CD14-positive monocyte (primary cell): ENCODE results near the gene EEF1AKMT3. TPM values are rescaled to one million over a fixed set of nuclear protein-coding genes. Genes with fewer than 3 reads are reported as not detected.

Experiments used
- DNase-seq, 3 donors: peaks; one replicate each; pipeline ENCODE4 v3.0.0-alpha.2; 2011 to 2022
- H2AFZ ChIP-seq: 2 replicates; pipeline ENCODE4 v1.6.0; 2012; ENCODE audit warnings: mild to moderate bottlenecking, low read depth, low read length, inconsistent platforms; ENCODE audit not compliant: insufficient read depth, poor library complexity, severe bottlenecking
- H3K27ac ChIP-seq, 2 donors: 1 replicate in 1 of 2; 2 replicates in 1 of 2; pipeline ENCODE4 v1.5.1; 2012 to 2013; ENCODE audit warnings: low read length in 2 of 2, control low read depth in 1 of 2, inconsistent platforms in 1 of 2, low read depth in 1 of 2, mild to moderate bottlenecking in 1 of 2
- H3K27me3 ChIP-seq, 2 donors: one replicate each; pipeline versions ENCODE4 v1.6.0 to v1.6.1; 2011 to 2013; ENCODE audit warnings: low read length in 2 of 2; ENCODE audit not compliant: control insufficient read depth in 2 of 2, insufficient read depth in 2 of 2
- H3K36me3 ChIP-seq, 2 donors: replicated peaks in 1 of 2; 1 replicate in 1 of 2; 2 replicates in 1 of 2; pipeline versions ENCODE4 v1.5.1 to v1.6.1; 2012 to 2013; ENCODE audit warnings: low read length in 2 of 2, control low read depth in 1 of 2, inconsistent platforms in 1 of 2, mild to moderate bottlenecking in 1 of 2; ENCODE audit not compliant: insufficient read depth in 2 of 2, control insufficient read depth in 1 of 2
- H3K4me1 ChIP-seq, 2 donors: 1 replicate in 1 of 2; 2 replicates in 1 of 2; pipeline versions ENCODE4 v1.5.1 to v1.6.1; 2012 to 2013; ENCODE audit warnings: low read length in 2 of 2, control low read depth in 1 of 2, inconsistent platforms in 1 of 2, mild to moderate bottlenecking in 1 of 2, moderate library complexity in 1 of 2; ENCODE audit not compliant: insufficient read depth in 2 of 2, control insufficient read depth in 1 of 2
- H3K4me2 ChIP-seq: replicated peaks from 2 replicates; pipeline ENCODE3; 2012; ENCODE audit warnings: low read length, moderate library complexity, mild to moderate bottlenecking; ENCODE audit not compliant: poor library complexity, severe bottlenecking; ENCODE audit errors: extremely low read depth
- H3K4me3 ChIP-seq, 3 experiments: fragments of 200-600 bp in 1 of 3; sonication (generic) in 1 of 3; replicated peaks in 1 of 3; 1 replicate in 2 of 3; 2 replicates in 1 of 3; pipeline ENCODE4 v1.5.1; 2011 to 2013; ENCODE audit warnings: low read length in 3 of 3, mild to moderate bottlenecking in 3 of 3, control low read depth in 2 of 3, low read depth in 2 of 3, inconsistent platforms in 1 of 3, moderate library complexity in 1 of 3
- H3K79me2 ChIP-seq: 2 replicates; pipeline ENCODE4 v1.6.0; 2012; ENCODE audit warnings: mild to moderate bottlenecking, control low read depth, inconsistent platforms, low read length, moderate library complexity; ENCODE audit not compliant: insufficient read depth
- H3K9ac ChIP-seq: 2 replicates; pipeline ENCODE4 v1.6.0; 2017; ENCODE audit warnings: low read length, mild to moderate bottlenecking; ENCODE audit not compliant: insufficient read depth, poor library complexity, severe bottlenecking
- H3K9me3 ChIP-seq, 2 donors: replicated peaks in 1 of 2; 1 replicate in 1 of 2; 2 replicates in 1 of 2; pipeline versions ENCODE4 v1.5.1 to v1.6.1; 2012 to 2013; ENCODE audit warnings: low read length in 2 of 2, control low read depth in 1 of 2; ENCODE audit not compliant: control insufficient read depth in 1 of 2, insufficient read depth in 1 of 2
- H4K20me1 ChIP-seq: 2 replicates; pipeline ENCODE4 v1.6.0; 2012; ENCODE audit warnings: mild to moderate bottlenecking, low read length, control low read depth, moderate library complexity; ENCODE audit not compliant: insufficient read depth
- H3K27ac Mint-ChIP-seq, 7 donors: one replicate each; pipeline ENCODE4 v1.8.0; 2020; ENCODE audit warnings: mild to moderate bottlenecking in 7 of 7, mixed read lengths in 7 of 7, moderate library complexity in 6 of 7, inconsistent platforms in 2 of 7
- H3K27me3 Mint-ChIP-seq, 3 donors: one replicate each; pipeline ENCODE4 v1.8.0; 2021 to 2022; ENCODE audit warnings: low read depth in 3 of 3, mild to moderate bottlenecking in 3 of 3, mixed read lengths in 3 of 3, moderate library complexity in 3 of 3, inconsistent platforms in 1 of 3
- H3K36me3 Mint-ChIP-seq, 2 donors: one replicate each; pipeline ENCODE4 v1.8.0; 2020; ENCODE audit warnings: mixed read lengths in 2 of 2, inconsistent platforms in 1 of 2, mild to moderate bottlenecking in 1 of 2
- H3K4me1 Mint-ChIP-seq: one replicate; pipeline ENCODE4 v1.8.0; 2020; ENCODE audit warnings: mild to moderate bottlenecking, mixed read lengths
- H3K4me3 Mint-ChIP-seq, 2 donors: one replicate each; pipeline ENCODE4 v1.8.0; 2020; ENCODE audit warnings: mild to moderate bottlenecking in 2 of 2, mixed read lengths in 2 of 2, moderate library complexity in 1 of 2
- H3K9me3 Mint-ChIP-seq, 7 donors: one replicate each; pipeline ENCODE4 v1.8.0; 2020 to 2022; ENCODE audit warnings: mixed read lengths in 7 of 7, mild to moderate bottlenecking in 6 of 7, moderate library complexity in 6 of 7, inconsistent platforms in 2 of 7
- CTCF ChIP-seq: fragments of 200-600 bp; IDR thresholded peaks from one replicate; pipeline ENCODE4 v1.8.0; 2022; ENCODE audit warnings: antibody characterized with exemption, mild to moderate bottlenecking
- WGBS: methylation state at CpG from one replicate; pipeline ENCODE4 v1.1.5; 2013; ENCODE audit warnings: missing lambda C conversion rate; ENCODE audit not compliant: insufficient coverage; 5-methylcytosine and 5-hydroxymethylcytosine counted together
- intact Hi-C, 2 donors: fragments of 100-400 bp; cut with micrococcal nuclease; formaldehyde crosslinking; loops; one replicate each; pipeline versions ENCODE4 v1.15.0 to v1.15.1; 2023
- polyA plus RNA-seq, 3 donors: library from polyadenylated mRNA; depleted of rRNA in 1 of 3; unstranded in 2 of 3; stranded (reverse) in 1 of 3; fragments of 300-500 nt in 2 of 3; fragments of >200 nt in 1 of 3; fragmentation: Illumina TruSeq in 2 of 3; gene quantifications; 1 replicate in 2 of 3; 2 replicates in 1 of 3; pipeline ENCODE4 v1.2.3, GENCODE V29; 2012 to 2021

Gene EEF1AKMT3
- polyA plus RNA-seq, 3 donors = 3.4 to 4.2 (median 3.4) TPM

- H3K27ac Mint-ChIP-seq = no peak overlapping the region
- peaks cover 29 to 63% of the 10 kb centered on the region in 2 donors for H3K36me3 ChIP-seq
- no peak for TF ChIP-seq CTCF
- intact Hi-C loops = no loop called here
- H4K20me1 ChIP-seq = no peaks in the 10 kb centered on the region
- peaks cover 36 to 54% of the 10 kb centered on the region in 2 donors for H3K36me3 Mint-ChIP-seq
- H3K4me3 ChIP-seq = no peak overlapping the region
- H3K27me3 Mint-ChIP-seq = peaks cover 0 to 5% (median 2%) of the 10 kb centered on the region in 3 donors
- 100% methylated on average over 2 of the region's 3 CpGs for WGBS
- H3K4me2 ChIP-seq = no peak overlapping the region
- no peak for DNase-seq
- no peaks in the 10 kb centered on the region for H3K9me3 ChIP-seq
- no peak overlapping the region for H3K4me3 Mint-ChIP-seq
- peaks cover 6 to 7% of the 10 kb centered on the region in 2 donors for H3K4me1 ChIP-seq
- H3K79me2 ChIP-seq = no peaks in the 10 kb centered on the region
- H3K4me1 Mint-ChIP-seq = peaks cover 9% of the 10 kb centered on the region
- no peaks in the 10 kb centered on the region for H3K27me3 ChIP-seq
- peaks cover 0 to 2% (median 0%) of the 10 kb centered on the region in 7 donors for H3K9me3 Mint-ChIP-seq
- H3K9ac ChIP-seq = no peak overlapping the region
- H3K27ac ChIP-seq = no peak overlapping the region
- no peak overlapping the region for H2AFZ ChIP-seq
These were observed 34.3 kb downstream of the EEF1AKMT3 start for GRCh38 chr12:57806677-57807076.

GRCh38 chr12:57807285-57807684 is 34.9 kb downstream of the EEF1AKMT3 start:
- Mint-ChIP-seq H3K27me3 (peaks cover 0 to 5% (median 2%) of the 10 kb centered on the region in 3 donors), H3K27ac (no peak overlapping the region), H3K36me3 (peaks cover 30 to 48% of the 10 kb centered on the region in 2 donors), H3K4me3 (no peak overlapping the region), H3K4me1 (peaks cover 9% of the 10 kb centered on the region), H3K9me3 (peaks cover 0 to 4% (median 0%) of the 10 kb centered on the region in 7 donors)
- Histone ChIP-seq H3K79me2 (no peaks in the 10 kb centered on the region), H2AFZ (no peak overlapping the region), H3K9ac (no peak overlapping the region), H3K4me2 (no peak overlapping the region), H3K36me3 (peaks cover 23 to 57% of the 10 kb centered on the region in 2 donors), H4K20me1 (no peaks in the 10 kb centered on the region), H3K9me3 (no peaks in the 10 kb centered on the region), H3K27me3 (no peaks in the 10 kb centered on the region), H3K4me3 (no peak overlapping the region), H3K27ac (no peak overlapping the region), H3K4me1 (peaks cover 6 to 7% of the 10 kb centered on the region in 2 donors)
- intact Hi-C loops = no loop called here
- DNase-seq = no peak
- TF ChIP-seq CTCF = no peak
- WGBS = 95% methylated on average over 9 of the region's 9 CpGs
